Activated CD4-positive, alpha-beta T cell treated with anti-CD3 and anti-CD28 coated beads, Interleukin-2, amount 10 ng/mL, durations not matched to agents 7 days and 5 days (primary cell): ENCODE data around the gene NOTCH4. TPM values are rescaled to one million over a fixed set of nuclear protein-coding genes. Genes with fewer than 3 reads are reported as not detected.
A peak's percentile ranks its signal among the peaks of the same experiment; 100 is the strongest.

ENCODE experiments used
- CTCF ChIA-PET: fragments of 350-600 bp; sonication (Branson Sonifier 250); formaldehyde crosslinking; loops from one replicate; lab custom pipeline; 2021; ENCODE audit warnings: antibody characterized with exemption; lab: Charles Lee
- POLR2A ChIA-PET: fragments of 350-600 bp; sonication (Branson Sonifier 250); formaldehyde crosslinking; loops from one replicate; lab custom pipeline; 2021; ENCODE audit warnings: antibody characterized with exemption; lab: Charles Lee
- DNase-seq: peaks from one replicate; pipeline ENCODE4 v3.0.0-alpha.2; 2020
- H3K27ac Mint-ChIP-seq: one replicate; pipeline ENCODE4 v1.8.0; 2021; ENCODE audit warnings: mild to moderate bottlenecking, moderate library complexity, mixed read lengths
- H3K27me3 Mint-ChIP-seq: one replicate; pipeline ENCODE4 v1.8.0; 2021; ENCODE audit warnings: mixed read lengths
- H3K36me3 Mint-ChIP-seq: one replicate; pipeline ENCODE4 v1.8.0; 2021; ENCODE audit warnings: low read depth, mixed read lengths
- H3K4me1 Mint-ChIP-seq: one replicate; pipeline ENCODE4 v1.8.0; 2021; ENCODE audit warnings: mixed read lengths
- H3K4me3 Mint-ChIP-seq: one replicate; pipeline ENCODE4 v1.8.0; 2021; ENCODE audit warnings: mild to moderate bottlenecking, moderate library complexity, mixed read lengths
- H3K9me3 Mint-ChIP-seq: one replicate; pipeline ENCODE4 v1.8.0; 2021; ENCODE audit warnings: mixed read lengths
- total RNA-seq, 2 experiments: library from RNA; stranded (reverse); gene quantifications; one replicate each; pipeline ENCODE4 v1.2.3, GENCODE V29; 2021

The NOTCH4 gene
- total RNA-seq, 2 experiments from 2014 or later, result 0.20 to 0.27 TPM

GRCh38 chr6:32163559-32164258 is 60.2 kb downstream of the NOTCH4 start:
- ChIA-PET CTCF (interaction anchor here (1.4 to 1.7 kb wide), 2 partner anchors 9 to 12 kb away, joined by 4 read pairs; partner anchors contain the start of gene PRRT1), POLR2A (interaction anchor here (0.9 kb wide), 1 partner anchor 13 kb away, joined by 6 read pairs; no protein-coding TSS in a partner anchor)
- Mint-ChIP-seq H3K27me3 (no peaks in the 10 kb centered on the region), H3K4me3 (no peak overlapping the region), H3K27ac (no peak overlapping the region), H3K4me1 (no peaks in the 10 kb centered on the region), H3K36me3 (peaks cover 5% of the 10 kb centered on the region), H3K9me3 (no peaks in the 10 kb centered on the region)
- no peak for DNase-seq

DNA sequence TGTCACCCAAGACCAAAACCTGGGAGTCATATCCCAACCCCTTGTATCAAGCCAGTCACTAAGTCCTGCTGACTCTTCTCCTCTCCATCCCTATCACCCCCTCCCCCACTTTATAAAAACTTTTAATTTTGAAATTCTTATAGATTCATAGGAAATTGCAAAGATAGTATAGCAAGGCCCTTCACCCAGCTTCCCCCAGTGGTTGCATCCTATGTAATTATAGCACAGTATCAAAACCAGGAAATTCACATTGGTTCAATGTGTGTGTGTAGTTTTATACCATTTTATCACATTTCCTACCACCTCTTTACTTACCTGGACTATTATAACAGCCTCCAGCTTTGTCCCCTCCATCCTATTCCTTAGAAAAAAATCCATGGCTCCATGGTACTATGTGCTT is 65.8 kb downstream of the NOTCH4 start:
- POLR2A ChIA-PET, result interaction anchor here (0.6 kb wide), 1 partner anchor 95 kb away, joined by 3 read pairs; no protein-coding TSS in a partner anchor
- Mint-ChIP-seq H3K4me1 (peaks cover 23% of the 10 kb centered on the region), H3K27me3 (peaks cover 2% of the 10 kb centered on the region), H3K27ac (no peak overlapping the region), H3K4me3 (no peak overlapping the region), H3K36me3 (peaks cover 1% of the 10 kb centered on the region), H3K9me3 (no peaks in the 10 kb centered on the region)
- CTCF ChIA-PET, result interaction anchor here (0.5 to 0.8 kb wide), 2 partner anchors 11 to 25 kb away, joined by 3 read pairs; no protein-coding TSS in a partner anchor
- DNase-seq, result no peak

DNA sequence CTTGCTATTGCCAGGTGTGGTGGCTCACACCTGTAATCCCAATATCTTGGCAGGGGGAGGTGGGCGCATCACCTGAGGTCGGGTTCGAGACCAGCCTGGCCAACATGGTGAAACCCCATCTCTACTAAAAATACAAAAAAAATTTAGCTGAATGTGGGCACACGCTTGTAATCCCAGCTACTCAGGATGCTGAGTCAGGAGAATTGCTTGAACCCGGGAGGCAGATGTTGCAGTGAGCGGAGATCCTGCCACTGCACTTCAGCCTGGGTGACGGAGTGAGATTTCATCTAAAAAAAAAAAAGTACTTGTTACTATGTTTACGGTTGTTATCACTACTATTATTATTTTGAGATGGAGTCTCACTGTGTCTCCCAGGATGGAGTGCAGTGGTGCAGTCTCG is 67.0 kb downstream of the NOTCH4 start:
- Mint-ChIP-seq H3K36me3 (peaks cover 1% of the 10 kb centered on the region), H3K27ac (no peak overlapping the region), H3K4me3 (no peak overlapping the region), H3K4me1 (peaks cover 30% of the 10 kb centered on the region), H3K27me3 (peaks cover 11% of the 10 kb centered on the region), H3K9me3 (no peaks in the 10 kb centered on the region)
- DNase-seq, result no peak
- CTCF ChIA-PET, result no interaction called here
- POLR2A ChIA-PET, result no interaction called here

- Mint-ChIP-seq H3K4me3 (peak overlapping the region; percentile 97), H3K36me3 (peaks cover 1% of the 10 kb centered on the region), H3K27ac (peak overlapping the region; percentile 90), H3K4me1 (peaks cover 36% of the 10 kb centered on the region), H3K27me3 (peaks cover 24% of the 10 kb centered on the region), H3K9me3 (no peaks in the 10 kb centered on the region)
- DNase-seq, result peak; percentile 77
- CTCF ChIA-PET, result interaction anchor here (0.6 to 1.2 kb wide), 4 partner anchors 10 to 36 kb away, joined by 3 to 5 read pairs (median 4); partner anchors contain the start of gene EGFL8
- POLR2A ChIA-PET, result interaction anchor here (0.6 kb wide), 1 partner anchor 100 kb away, joined by 3 read pairs; no protein-coding TSS in a partner anchor
Observed at GRCh38 chr6:32154514-32155161, 69.2 kb downstream of the NOTCH4 start.

DNA sequence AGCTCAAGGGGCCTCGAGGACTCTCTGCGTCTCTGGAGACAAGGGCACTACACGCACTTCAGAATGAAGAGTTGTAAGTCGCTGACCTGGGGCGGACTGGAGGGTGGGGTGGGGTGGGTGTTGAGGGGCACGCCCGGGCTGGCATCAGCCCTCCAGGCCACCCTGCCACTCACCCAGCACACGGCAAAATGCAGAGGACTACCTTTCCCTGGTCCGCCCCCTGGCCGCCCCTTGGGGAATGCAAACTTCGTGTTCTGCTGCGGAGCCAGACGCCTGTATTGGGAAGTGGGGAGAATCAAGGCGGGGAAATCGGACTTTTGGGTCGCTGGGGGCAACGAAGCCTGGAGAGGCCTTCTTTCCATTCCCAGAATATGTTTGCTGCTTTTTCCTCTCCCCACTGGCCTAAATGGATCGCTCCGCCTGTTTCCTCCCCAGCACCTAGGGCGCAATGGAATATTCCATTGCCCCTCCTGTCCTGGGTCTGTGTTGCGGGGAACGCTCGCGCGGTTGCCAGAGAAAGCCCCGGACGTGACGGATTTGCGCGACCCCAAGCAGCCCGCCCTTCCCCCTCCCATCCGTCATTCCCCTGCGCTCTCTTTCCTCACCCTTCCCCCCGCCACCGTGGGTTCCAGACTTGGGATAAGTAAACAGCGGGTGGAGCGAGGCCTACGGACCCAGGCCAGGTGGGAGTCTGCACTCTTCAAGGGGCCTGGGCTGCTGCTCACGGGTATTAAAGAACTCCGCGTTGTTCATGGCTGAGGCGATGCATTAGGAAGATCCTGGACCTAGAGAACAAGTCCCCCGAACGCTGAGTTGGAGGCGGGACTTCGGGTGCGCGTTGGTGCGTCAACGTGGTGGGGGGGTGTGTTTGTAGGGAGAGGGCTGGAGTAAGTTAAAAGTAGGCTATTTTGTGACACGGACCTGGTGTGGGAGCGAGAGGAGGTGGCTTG is 70.0 kb downstream of the NOTCH4 start, which contains the start of gene PPT2:
Gene PPT2, plus strand, starts transcription at position 578 of the 950 bp plus-strand sequence. CDS start 454 bp downstream, outside the sequence.
- H3K27ac Mint-ChIP-seq, result peak within 1 kb of the TSS; percentile 90
- POLR2A ChIA-PET, result no interaction called here
- peaks cover 1% of the 10 kb centered on the region for H3K36me3 Mint-ChIP-seq
- H3K27me3 Mint-ChIP-seq, result peaks cover 28% of the 10 kb centered on the region
- H3K4me1 Mint-ChIP-seq, result peaks cover 40% of the 10 kb centered on the region
- no peaks in the 10 kb centered on the region for H3K9me3 Mint-ChIP-seq
- peak within 1 kb of the TSS; percentile 97 for H3K4me3 Mint-ChIP-seq
- DNase-seq, result peak; percentile 72
- CTCF ChIA-PET, result interaction anchor here (1.2 kb wide), 2 partner anchors 11 to 35 kb away, joined by 4 to 5 read pairs; partner anchors contain the start of gene EGFL8

DNA sequence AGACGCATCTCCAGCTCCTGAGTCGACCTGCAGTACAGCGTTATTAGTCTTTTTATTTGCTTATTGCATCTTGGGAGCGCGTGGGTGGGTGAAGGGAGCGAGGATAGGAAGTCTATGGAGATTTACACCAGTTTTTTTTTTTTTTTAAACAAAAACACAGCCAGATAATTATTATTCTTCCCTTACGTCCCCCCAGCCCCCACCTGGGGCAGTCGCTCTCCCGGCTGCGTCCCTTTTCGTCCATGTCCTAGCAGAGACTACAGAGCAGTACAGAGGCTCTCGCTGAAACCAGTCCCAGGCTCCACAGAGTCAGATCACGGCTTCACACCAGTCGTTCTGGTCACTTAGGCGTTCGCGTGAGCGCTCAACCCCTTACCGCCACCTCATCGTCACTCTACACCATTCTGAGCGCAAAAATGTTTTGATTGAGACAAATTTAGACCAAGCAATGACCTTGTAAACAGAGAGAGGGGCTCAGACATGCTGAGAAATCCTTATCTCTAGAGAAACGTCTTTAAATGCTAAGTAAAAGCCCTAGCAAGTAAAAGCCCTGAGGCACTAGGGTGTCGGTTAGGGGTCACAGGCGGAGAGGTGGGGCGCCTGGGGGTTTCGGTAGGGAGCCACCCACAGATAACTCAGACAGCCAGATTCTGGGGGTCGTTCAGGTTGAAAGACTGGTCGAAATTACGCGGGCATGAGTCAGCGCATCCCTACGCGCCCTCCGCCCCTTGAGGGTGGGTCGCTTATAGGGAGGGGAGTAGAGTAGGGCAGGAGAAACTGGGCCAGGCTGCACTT is 70.9 kb downstream of the NOTCH4 start:
- Mint-ChIP-seq H3K4me3 (peak overlapping the region; percentile 37), H3K36me3 (peaks cover 3% of the 10 kb centered on the region), H3K9me3 (peaks cover 2% of the 10 kb centered on the region), H3K4me1 (peaks cover 48% of the 10 kb centered on the region), H3K27me3 (peaks cover 37% of the 10 kb centered on the region), H3K27ac (no peak overlapping the region)
- DNase-seq, result no peak
- POLR2A ChIA-PET, result no interaction called here
- CTCF ChIA-PET, result interaction anchor here (0.5 to 1.2 kb wide), 3 partner anchors 11 to 244 kb away, joined by 3 to 4 read pairs (median 4); partner anchors contain the start of gene EGFL8

- H3K36me3 Mint-ChIP-seq, result peaks cover 3% of the 10 kb centered on the region
Observed at GRCh38 chr6:32151863-32152768, 71.8 kb downstream of the NOTCH4 start, which contains the start of gene PRRT1. PRRT1 (minus strand) TSS chr6:32151939; CDS start chr6:32151827, 112 bp downstream.

GRCh38 chr6:32151181-32151862 is 72.5 kb downstream of the NOTCH4 start:
- H3K27ac Mint-ChIP-seq, result no peak overlapping the region
- ChIA-PET POLR2A (no interaction called here), CTCF (interaction anchor here (1.2 kb wide), 2 partner anchors 13 to 15 kb away, joined by 3 to 4 read pairs; partner anchors contain the start of gene EGFL8)
- H3K27me3 Mint-ChIP-seq, result peaks cover 51% of the 10 kb centered on the region
- peaks cover 3% of the 10 kb centered on the region for H3K36me3 Mint-ChIP-seq
- no peak overlapping the region for H3K4me3 Mint-ChIP-seq
- no peak for DNase-seq
- peaks cover 51% of the 10 kb centered on the region for H3K4me1 Mint-ChIP-seq
- H3K9me3 Mint-ChIP-seq, result peaks cover 3% of the 10 kb centered on the region

More at GRCh38 chr6:32151863-32152768, 71.8 kb downstream of the NOTCH4 start, which contains the start of gene PRRT1:
- peaks cover 3% of the 10 kb centered on the region for H3K9me3 Mint-ChIP-seq
- ChIA-PET POLR2A (no interaction called here), CTCF (interaction anchor here (0.5 to 1.2 kb wide), 5 partner anchors 12 to 243 kb away, joined by 3 to 4 read pairs (median 3); partner anchors contain the start of gene EGFL8)
- no peak within 1 kb of the TSS for H3K27ac Mint-ChIP-seq
- peaks cover 51% of the 10 kb centered on the region for H3K4me1 Mint-ChIP-seq
- H3K4me3 Mint-ChIP-seq, result no peak within 1 kb of the TSS
- DNase-seq, result no peak
- peaks cover 44% of the 10 kb centered on the region for H3K27me3 Mint-ChIP-seq

GRCh38 chr6:32149932-32150870 is 73.7 kb downstream of the NOTCH4 start:
- H3K4me1 Mint-ChIP-seq, result peaks cover 44% of the 10 kb centered on the region
- H3K27ac Mint-ChIP-seq, result no peak overlapping the region
- peaks cover 3% of the 10 kb centered on the region for H3K9me3 Mint-ChIP-seq
- no peak overlapping the region for H3K4me3 Mint-ChIP-seq
- ChIA-PET POLR2A (no interaction called here), CTCF (interaction anchor here (1.2 kb wide), 1 partner anchor 20 kb away, joined by 5 read pairs; the partner anchor contains the start of gene FKBPL)
- peaks cover 59% of the 10 kb centered on the region for H3K27me3 Mint-ChIP-seq
- no peak for DNase-seq
- H3K36me3 Mint-ChIP-seq, result peaks cover 2% of the 10 kb centered on the region
